Left cardiac atrium (tissue), 4 donors: ENCODE data around the gene RGP1. TPM values are rescaled to one million over a fixed set of nuclear protein-coding genes. Genes with fewer than 3 reads are reported as not detected.

Experiments used
- ATAC-seq, 2 donors: fragments of 200-7000 bp; cut with Tn5 transposase; one replicate each; pipeline ENCODE4 v1.9.1; 2020; ENCODE audit warnings: mild to moderate bottlenecking in 2 of 2, moderate library complexity in 2 of 2
- DNase-seq: peaks from one replicate; pipeline ENCODE4 v3.0.0-alpha.2; 2020
- intact Hi-C, 2 donors: fragments of 100-400 bp; cut with DNase I; formaldehyde crosslinking; loops; one replicate each; pipeline versions ENCODE4 v1.14.1 to v1.15.1; 2022 to 2023
- long read RNA-seq: library from polyadenylated mRNA; unstranded; transcript quantifications from one replicate; pipeline ENCODE4 v2.0.0, GENCODE V29; 2021
- total RNA-seq, 2 donors: library from RNA; stranded (reverse); fragmentation: NEBNext Ultra II Directional; extraction: Animal tissue kit (Norgen Biotek cat#: 25700); gene quantifications; one replicate each; pipeline ENCODE4 v1.2.1, GENCODE V29; 2021
- donor health status: DM: no; HTN: yes; CAD: no.
- donor health status: DM: no; HTN: yes; CAD: no; lungs with severe emphysema.
- donor health status: DM: yes; HTN: yes; CAD: no.
- donor health status: Dilated cardiomyopathy.

RGP1 gene, protein sequence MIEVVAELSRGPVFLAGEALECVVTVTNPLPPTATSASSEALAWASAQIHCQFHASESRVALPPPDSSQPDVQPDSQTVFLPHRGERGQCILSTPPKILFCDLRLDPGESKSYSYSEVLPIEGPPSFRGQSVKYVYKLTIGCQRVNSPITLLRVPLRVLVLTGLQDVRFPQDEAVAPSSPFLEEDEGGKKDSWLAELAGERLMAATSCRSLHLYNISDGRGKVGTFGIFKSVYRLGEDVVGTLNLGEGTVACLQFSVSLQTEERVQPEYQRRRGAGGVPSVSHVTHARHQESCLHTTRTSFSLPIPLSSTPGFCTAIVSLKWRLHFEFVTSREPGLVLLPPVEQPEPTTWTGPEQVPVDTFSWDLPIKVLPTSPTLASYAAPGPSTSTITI
- total RNA-seq, result 10 to 100 TPM; 23.6 to 34.6 TPM
- long read RNA-seq, full-length matches to known transcripts, result 2 of 5 reads
- long read RNA-seq, partial matches to known transcripts, result 1 of 5 reads
- long read RNA-seq, other reads (novel, unspliced or antisense), result 2 of 5 reads

DNA sequence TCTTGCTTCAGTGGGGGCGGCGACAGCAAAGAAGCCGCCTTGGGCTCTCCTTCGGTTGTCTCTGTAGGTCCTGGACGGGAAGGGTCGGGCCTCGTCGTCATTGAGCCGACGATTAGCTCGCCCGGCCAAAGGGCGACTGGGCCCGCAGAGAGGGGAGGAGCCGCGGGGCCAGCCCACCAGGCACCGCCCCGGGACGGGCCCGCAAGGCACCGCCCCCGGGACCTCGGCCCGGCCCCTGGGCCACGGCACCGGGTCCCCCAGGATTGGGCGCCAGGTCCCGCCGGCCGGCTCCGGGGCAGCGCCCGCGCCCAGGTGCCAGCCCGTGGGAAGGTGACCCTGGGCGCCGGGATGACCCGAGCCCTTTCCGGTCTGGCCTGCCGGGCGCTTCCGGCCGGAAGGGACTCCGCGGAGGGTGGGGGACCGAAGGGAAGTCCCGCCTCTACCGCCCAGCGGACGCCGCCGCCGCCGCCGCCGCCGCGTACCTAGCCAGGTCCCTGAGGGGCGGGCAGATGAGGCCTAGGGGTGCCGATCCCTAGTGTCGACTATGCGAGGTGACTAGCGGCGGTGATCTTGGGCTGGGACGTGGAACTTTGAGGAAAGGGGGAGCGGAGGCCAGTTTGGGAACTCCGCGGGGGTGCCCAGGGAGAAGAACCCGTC, at the start of gene RGP1, which contains the start of gene GBA2:
TSS of gene RGP1 (plus strand) at position 430 of the 657 bp plus-strand sequence. CDS start 469 bp downstream, outside the sequence.
TSS of gene GBA2 (minus strand) at position 371 of the 657 bp plus-strand sequence. CDS start 524 bp downstream, outside the sequence.
- ATAC-seq, result peak; percentile 93 to 95
- peak; percentile 89 for DNase-seq
- intact Hi-C loops, result no loop called here

DNA sequence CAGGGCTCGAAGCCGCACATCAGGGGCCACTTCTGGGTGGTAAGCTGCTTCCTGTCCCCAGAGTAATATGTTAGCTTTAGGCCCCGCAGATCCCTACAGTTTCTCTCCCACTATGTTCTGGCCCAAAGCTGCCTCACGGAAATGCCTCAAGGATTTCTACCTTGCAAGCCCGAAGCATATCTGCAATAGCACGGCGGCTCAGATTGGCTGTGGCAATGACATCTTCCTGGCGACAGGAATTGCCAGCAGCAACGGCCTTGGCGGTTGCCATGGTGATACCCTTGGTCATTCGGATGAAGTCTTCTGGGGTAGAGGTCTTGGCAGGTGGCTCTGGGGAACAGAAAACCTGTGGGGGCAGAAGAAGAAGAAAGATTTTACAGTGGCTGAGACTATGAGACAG, 49.1 kb upstream of the RGP1 start:
- no peak for DNase-seq
- intact Hi-C loops, result no loop called here
- ATAC-seq, result no peak

DNA sequence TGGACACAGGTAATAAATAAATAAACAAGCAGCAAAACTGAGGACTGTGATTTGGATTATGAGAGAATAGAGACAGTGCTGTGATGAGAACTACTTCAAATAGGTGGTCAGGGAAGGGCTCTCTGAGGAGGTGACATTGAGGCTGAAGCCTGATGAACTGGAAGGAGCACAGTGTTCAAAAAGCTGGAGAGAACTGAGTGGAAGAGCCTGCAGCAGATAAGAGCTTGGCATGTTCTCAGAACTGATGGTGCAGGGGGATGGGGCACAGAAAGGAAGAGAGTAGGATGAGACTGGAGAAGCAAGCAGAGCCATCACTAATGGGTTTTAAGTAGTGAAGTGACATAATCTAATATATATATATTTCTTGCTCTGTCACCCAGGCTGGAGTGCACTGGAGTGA, 48.1 kb upstream of the RGP1 start:
- DNase-seq (no peak), ATAC-seq (peak; percentile 26 to 72)
- intact Hi-C loops, result no loop called here

DNA sequence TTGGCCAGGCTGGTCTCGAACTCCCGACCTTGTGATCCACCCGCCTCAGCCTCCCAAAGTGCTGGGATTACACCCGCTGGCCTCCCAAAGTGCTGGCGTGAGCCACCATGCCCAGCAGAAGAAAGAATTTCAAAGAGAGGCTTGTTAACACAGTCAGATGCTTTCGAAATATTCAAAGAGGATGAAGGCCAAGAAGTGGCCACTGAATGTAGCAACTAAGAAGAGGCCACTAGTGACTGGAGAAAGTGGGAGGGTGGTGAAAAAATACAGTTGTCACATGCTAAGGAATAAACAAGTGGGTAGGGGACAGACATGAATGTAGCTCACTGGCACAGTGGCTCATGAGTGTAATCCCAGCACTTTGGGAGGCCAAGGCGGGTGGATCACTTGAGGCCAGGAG, 46.4 kb upstream of the RGP1 start:
- intact Hi-C loops, result no loop called here
- DNase-seq (no peak), ATAC-seq (no peak)

DNA sequence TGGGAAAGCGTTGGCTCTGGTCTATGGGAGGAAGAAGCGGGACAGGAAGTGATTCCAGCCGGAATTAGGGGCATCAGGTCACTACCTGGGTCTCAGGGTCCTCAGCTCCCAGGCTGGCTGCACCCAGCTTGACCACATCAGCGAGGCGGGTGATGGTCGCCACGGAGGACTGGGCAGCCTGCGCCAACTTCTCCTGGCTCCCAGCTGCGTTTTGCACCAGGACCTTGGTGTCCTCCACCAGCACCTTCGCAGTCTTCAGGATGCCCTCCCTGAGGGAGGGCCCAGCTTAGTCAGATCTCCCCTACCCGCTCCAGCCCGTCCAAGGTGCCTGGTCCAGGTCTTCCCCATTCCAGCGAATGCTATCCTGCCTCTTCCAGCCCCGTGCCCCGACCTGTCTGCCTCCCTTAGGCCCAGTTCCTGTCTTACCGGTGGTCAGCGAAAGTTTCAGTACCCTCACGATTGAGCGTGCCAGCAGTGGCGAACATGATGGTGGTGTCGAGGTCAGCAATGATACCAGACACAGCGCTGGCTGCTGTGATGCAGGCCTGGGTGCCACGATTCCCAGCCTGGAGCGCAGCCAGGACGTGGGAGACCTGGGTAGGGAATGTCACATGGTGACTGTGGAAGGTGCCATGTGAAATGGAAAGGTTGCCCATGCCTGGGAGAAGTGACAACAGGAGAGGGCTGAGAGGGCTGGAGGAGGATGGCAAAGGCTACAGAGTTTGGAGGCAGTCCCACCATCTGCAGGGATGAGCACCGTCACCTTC, 45.0 kb upstream of the RGP1 start:
- ATAC-seq, result peak; percentile 16
- no peak for DNase-seq
- intact Hi-C loops, result no loop called here

DNA sequence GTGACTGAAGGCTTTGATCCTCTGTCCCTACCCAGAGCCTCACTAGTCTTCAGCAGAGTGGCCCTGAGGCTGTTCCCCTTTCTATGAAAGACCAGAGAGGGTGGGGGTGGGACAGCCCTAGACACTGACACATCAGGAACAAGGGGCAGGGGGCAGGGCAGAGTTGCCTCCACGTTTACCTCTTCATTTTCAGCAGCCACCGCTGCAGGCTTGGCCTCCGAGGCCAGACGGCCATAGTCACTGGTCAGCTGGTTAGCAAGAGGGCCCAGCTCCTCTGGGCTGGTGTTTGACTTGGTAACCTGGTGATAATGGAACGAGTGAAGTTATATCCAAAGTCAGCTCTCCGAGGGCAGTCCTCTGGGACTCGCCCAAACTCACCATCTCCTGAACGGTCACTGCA, 43.7 kb upstream of the RGP1 start:
- DNase-seq (no peak), ATAC-seq (no peak)
- intact Hi-C loops, result no loop called here

DNA sequence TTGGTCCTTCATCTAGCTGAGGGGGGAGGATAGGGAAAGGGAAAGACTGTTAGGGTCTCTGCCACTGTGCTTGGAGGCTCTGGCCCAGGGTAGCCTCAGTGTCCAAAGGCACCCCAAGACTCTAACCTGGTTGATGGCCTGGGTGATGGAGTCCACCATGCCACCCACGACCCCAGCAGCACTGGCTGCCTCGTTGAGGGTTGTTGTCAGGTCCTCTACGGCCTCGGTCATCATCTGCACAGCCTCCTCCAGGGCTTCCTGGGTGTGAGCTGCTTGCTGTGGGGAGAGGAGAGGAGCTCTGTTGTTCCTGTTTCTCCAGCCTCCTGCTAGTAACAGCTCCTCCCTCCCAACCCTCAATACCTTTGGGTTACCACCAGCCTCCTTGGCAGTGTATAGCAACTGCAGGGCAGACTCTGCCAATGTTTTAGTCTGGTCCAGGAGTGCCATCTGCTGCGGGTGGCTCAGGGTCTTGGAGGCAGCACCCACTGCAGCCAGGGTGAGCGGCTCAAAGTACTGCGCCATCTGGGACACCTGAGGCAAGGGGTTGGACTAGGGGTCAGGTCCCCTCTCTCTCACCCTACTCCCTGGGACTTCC, 43.2 kb upstream of the RGP1 start:
- no peak for DNase-seq
- intact Hi-C loops, result no loop called here
- ATAC-seq, result no peak

DNA sequence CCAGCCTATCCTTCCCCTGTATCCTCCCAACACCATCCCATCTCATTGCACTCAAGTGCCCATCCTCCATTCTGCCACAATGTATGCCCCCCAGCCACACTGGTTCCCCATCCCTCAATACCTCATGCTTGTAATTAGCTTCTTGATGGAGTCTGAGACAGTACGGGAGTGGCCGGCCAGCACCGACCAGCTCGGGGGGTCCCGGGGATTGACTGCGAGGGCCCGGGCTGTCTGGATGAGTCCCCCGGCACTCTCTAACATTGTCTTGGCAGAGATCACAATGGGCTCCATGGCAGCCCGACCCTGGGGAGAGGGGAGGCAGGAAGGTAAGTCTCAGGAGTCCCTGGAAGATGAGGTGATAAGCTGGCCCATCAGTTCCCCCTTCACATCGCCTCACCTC, 42.1 kb upstream of the RGP1 start:
- intact Hi-C loops, result no loop called here
- ATAC-seq (no peak), DNase-seq (no peak)

DNA sequence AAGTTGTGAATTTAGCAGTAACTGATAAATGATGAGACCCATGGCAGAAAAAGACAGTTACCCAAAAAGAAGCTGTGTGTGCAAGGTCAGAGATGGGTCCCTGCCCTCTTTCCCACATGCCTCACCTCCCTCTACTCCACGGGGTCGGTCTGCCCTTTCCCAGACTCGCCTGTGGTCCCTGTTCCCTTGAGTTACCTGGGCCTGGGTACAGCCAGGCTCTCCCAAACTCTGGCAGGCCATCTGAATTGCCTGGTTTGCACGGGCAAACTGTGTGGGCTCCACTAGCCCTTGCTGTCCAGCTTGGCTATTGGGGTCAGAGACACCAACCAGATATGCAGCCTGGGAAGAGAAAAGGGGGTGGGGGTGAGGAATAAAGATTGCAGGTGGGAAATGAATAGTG, 40.9 kb upstream of the RGP1 start:
- intact Hi-C loops, result no loop called here
- ATAC-seq, result no peak
- DNase-seq, result no peak

DNA sequence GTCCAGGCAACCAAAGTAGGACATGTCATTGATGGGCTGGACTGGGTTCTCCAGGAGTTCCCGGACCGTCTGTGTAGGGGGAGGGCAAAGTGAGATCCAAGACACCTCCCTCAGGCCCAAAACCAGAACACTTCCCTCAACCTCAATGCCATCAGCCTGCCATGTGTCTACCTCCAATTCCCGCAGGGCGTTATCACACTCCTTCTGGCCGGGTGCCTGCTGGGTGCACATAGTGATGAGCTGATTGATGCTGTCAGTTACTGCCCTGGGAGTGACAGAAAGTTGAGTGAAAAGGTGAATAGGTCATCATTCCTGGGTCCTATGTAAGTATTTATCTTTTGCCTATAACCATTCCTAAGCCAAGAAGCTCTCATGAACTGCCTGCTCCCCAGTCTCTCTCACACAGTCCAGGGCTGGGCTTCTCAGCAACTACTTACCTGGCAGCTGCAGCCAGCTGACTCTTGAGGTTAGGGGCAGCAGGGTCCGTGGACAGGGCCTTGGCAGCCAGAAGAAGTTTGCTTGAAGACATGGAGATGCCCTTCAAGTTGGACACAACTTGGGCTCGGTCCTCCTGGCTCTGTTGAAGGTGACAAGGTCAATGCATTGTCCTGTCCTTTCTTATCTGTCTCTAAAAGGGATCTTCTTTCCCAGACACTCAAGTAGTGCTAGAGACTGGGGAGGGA, 38.1 kb upstream of the RGP1 start:
- peak; percentile 23 to 60 for ATAC-seq
- intact Hi-C loops, result no loop called here
- DNase-seq, result no peak

DNA sequence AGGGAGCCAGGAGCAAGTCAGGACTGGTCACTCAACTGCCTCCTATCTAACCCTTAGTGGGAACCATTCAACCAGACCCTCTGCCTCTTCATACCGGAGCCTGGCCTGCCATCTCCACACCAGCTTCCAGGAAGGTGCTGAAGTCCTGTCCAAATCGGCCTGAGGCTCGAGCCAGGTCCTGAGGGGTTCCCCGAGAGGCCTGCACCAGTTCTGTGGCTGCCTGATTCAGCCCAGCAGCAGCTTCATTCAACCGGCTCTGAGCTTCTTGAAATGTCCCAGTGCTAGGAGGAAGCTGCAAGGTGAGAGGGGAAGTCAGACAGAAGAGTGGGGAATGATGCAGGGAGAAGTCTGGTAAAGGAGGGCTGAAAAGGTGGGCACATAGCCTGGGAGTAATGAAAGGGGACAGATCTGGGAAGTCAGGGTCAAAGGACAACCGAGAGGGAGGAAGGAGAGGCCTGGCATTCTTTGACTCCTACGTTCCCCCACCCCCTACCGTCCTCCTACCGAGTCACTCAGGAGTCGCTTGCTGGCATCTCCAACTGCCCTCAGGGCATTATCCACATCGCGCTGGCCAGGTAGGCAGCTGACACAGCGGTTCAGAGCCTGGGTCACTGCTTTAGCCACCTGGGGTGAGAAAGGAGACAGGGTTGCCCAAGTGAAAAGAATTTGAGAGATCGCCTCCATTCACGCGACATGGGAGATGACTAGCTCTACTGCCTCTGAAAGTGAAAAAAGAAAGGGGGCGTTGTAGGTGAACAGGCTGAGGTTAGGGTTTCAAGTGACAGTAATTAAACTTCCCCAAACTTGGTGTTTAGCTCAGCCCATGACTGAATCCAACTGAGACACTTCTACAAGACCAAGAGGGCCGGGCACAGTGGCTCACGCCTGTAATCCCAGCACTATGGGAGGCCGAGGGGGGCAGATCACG, 37.3 kb upstream of the RGP1 start:
- ATAC-seq (peak in 1 of 2 donors; percentile 8), DNase-seq (no peak)
- intact Hi-C loops, result no loop called here

DNA sequence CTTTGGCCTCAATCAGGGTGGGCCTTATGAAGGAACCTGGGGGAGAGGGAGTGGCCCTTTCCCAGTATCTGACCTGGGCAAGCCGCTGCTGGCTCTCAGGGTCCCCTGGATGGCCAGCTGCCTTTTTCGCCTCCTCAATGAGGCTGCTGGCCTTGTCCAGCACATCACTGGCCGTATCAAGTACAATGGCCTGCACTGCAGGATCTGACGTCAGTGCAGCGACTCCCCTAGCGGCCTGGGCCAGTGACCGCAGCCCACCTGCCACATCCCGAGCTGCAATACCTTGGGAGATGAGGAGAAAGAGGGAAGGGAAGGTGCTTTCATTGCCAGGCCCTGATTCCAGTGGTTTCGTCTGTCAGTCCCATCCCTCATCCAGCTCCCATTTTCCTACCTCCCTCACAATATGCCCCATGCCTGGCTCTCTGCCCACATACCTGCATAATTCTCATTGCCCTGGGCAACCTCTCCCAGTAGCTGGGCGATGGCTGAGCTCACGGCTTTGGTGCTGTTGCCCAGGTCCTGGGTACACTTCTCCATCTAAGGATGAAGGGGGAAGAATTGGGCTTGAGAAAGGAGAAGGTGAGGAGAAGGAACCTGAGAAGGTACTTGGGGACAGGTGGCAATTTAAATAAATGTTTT, 36.2 kb upstream of the RGP1 start:
- intact Hi-C loops, result no loop called here
- ATAC-seq, result no peak
- no peak for DNase-seq

DNA sequence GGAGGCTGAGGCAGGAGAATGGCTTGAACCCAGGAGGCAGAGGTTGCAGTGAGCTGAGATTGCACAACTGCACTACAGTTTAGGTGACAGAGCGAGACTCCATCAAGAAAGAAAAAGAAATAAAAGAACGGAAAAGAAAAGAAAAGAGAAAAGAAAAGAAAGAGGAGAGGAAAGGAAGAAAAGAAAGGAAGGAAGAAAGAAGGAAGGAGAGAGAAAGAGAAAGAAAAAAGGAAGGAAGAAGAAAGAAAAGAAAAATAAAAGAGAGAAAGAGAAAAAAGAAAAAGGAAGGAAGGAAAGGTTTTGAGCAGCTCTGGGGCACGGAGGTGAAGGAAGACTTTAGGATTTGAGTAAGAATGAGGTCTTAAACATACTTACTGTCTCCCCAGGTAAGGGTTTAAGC, 35.5 kb upstream of the RGP1 start:
- DNase-seq, result no peak
- intact Hi-C loops, result no loop called here
- no peak for ATAC-seq

DNA sequence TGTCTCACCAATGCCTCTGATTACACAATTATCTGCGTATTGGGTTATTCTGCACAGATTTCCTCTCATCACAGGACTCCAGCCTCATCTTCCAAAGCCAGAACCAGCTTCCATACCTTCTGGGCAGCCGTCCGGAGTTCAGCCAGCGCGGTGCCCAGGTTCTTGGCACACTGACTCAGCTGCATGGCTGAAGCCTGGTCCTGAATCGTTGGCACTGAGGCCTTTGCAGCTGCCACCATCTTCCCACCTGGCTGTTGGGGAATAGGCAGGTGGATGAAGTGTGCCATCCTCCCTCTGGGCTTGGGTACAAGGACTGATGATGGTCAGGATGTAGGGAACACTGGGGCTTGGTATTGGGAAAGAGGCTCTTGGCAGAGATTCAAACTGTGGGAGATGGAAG, 35.0 kb upstream of the RGP1 start:
- ATAC-seq (no peak), DNase-seq (no peak)
- intact Hi-C loops, result no loop called here

DNA sequence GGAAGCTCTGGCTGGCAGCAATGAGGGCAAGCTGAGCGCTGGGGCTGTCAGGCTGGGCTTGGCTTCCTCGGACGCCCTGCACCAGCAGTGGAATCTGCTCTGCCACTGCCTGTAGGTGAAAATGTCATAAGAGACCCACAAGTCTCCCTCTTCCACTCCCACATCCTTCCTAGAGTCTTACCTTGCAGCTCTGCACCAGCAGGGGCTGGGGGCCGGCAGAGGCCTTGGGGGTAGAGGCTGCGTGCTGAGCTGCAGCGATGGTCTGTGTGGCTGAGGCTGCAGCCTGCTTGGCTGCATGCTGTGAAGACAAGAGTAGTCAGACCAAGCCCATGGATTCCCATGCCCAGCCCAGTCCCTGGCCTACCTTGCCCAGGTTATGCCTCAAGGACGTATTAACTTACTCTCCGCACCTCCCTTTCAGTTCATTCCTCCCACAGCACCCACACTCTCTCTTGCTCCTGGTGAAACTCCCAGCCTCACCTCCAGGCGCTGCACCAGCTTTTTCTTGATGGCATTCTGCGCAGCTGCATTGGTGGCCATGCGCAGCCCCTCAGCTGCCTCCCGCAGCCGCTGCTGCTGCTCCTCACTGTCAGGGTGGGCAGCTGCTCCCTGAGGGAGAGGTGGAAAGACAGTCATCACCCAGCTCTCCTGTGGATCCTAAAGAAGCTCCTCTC, 34.4 kb upstream of the RGP1 start:
- intact Hi-C loops, result no loop called here
- ATAC-seq (no peak), DNase-seq (no peak)

DNA sequence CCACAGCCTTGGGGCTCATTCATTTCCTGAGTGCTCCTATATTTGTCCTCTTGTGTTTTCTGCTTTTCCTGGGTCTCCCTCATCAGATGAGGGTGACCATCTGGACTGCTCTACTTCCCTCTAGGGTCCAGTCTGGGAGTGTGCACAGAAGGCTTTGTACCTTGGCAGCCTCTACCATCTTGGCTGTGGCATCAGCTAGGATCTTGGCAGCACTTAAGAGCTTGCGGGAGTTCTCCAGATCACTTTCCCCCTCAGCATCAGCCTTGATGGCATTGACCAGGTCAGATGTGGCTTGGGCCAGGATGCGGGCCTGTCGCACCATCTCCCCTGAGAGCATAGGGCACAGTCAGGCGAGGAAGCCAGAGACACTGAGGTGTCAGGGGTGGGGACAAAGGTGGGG, 32.9 kb upstream of the RGP1 start:
- DNase-seq (no peak), ATAC-seq (peak in 1 of 2 donors; percentile 44)
- intact Hi-C loops, result no loop called here
